Measurements from ENCODE around the gene PIR. TPM values are rescaled to one million over a fixed set of nuclear protein-coding genes. Genes with fewer than 3 reads are reported as not detected.

PIR gene
- total RNA-seq, 1 donor from 2014 or later: 28.8 TPM

DNA sequence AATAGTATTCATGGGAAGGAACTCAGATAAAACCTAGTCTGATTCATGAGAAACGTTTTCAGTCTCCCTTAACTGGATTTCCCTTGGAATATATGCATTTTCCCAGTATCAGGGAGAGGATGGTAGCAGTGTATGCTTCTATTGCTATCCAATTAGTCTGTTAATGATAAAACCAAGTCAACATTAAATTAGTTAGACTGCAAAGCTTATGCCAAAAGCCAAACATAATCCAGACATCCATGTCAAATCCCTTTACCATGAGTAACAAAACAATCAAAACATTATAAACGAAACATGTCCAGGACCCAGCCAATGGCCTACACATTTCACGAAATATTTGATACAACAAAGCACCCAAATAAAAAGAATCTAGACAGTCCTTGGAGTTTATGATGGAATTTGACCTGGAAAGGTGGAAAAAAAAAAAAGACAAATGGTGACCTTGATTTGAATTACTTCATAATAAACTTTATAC, 74.4 kb downstream of the PIR start:
- peaks cover 40% of the 10 kb centered on the region for H3K36me3 Mint-ChIP-seq
- DNase-seq (ENCODE audit: low spot score in 2 of 2, unreplicated experiment in 2 of 2): no peak
- TF ChIP-seq, protein P1, sequence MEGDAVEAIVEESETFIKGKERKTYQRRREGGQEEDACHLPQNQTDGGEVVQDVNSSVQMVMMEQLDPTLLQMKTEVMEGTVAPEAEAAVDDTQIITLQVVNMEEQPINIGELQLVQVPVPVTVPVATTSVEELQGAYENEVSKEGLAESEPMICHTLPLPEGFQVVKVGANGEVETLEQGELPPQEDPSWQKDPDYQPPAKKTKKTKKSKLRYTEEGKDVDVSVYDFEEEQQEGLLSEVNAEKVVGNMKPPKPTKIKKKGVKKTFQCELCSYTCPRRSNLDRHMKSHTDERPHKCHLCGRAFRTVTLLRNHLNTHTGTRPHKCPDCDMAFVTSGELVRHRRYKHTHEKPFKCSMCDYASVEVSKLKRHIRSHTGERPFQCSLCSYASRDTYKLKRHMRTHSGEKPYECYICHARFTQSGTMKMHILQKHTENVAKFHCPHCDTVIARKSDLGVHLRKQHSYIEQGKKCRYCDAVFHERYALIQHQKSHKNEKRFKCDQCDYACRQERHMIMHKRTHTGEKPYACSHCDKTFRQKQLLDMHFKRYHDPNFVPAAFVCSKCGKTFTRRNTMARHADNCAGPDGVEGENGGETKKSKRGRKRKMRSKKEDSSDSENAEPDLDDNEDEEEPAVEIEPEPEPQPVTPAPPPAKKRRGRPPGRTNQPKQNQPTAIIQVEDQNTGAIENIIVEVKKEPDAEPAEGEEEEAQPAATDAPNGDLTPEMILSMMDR (IDR thresholded peaks at IDR 0.05; ENCODE audit: unreplicated experiment): no peak
- H3K27me3 Mint-ChIP-seq (ENCODE audit: low read depth): no peaks in the 10 kb centered on the region
- no peak overlapping the region for H3K4me3 Mint-ChIP-seq
- H3K27ac Mint-ChIP-seq: peak overlapping the region; percentile 7
- peaks cover 35% of the 10 kb centered on the region for H3K9me3 Mint-ChIP-seq
- peaks cover 7% of the 10 kb centered on the region for H3K4me1 Mint-ChIP-seq

DNA sequence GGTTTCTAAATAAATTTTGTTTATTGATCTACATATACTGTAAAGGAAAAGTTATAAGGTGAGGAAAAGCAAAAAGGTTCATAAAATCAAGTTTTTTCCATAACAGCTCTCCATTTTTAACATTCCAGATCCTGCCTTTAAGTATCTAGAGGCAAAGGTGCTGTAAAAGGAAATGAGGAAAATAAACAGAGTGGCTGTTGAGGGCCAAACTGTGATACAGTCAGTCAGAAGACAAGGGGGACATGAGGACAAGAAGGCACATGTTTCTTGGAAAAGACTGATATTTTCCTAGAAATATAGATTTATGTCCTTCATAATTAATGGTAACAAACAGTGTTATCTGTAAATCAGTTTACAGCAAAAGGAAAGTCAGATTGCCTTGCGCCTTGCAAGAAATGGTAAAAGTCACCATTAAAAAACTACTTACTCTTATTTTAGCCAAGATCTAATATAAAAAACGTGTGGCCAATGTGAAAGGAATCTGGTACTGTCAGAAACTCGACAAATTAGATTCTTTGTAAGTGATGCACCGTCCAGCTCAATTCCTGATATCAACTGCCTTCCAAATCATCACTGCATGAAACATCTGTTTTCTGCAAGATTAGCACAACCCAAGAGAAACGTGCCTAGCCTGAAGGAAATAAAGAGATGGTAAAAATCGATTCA, 75.0 kb downstream of the PIR start:
- H3K9me3 Mint-ChIP-seq: peaks cover 32% of the 10 kb centered on the region
- DNase-seq (ENCODE audit: low spot score in 2 of 2, unreplicated experiment in 2 of 2): no peak
- H3K4me1 Mint-ChIP-seq: peaks cover 7% of the 10 kb centered on the region
- TF ChIP-seq, protein P1 (IDR thresholded peaks at IDR 0.05; ENCODE audit: unreplicated experiment): no peak
- H3K4me3 Mint-ChIP-seq: no peak overlapping the region
- H3K27ac Mint-ChIP-seq: peak overlapping the region; percentile 7
- H3K27me3 Mint-ChIP-seq (ENCODE audit: low read depth): no peaks in the 10 kb centered on the region
- H3K36me3 Mint-ChIP-seq: peaks cover 36% of the 10 kb centered on the region

DNA sequence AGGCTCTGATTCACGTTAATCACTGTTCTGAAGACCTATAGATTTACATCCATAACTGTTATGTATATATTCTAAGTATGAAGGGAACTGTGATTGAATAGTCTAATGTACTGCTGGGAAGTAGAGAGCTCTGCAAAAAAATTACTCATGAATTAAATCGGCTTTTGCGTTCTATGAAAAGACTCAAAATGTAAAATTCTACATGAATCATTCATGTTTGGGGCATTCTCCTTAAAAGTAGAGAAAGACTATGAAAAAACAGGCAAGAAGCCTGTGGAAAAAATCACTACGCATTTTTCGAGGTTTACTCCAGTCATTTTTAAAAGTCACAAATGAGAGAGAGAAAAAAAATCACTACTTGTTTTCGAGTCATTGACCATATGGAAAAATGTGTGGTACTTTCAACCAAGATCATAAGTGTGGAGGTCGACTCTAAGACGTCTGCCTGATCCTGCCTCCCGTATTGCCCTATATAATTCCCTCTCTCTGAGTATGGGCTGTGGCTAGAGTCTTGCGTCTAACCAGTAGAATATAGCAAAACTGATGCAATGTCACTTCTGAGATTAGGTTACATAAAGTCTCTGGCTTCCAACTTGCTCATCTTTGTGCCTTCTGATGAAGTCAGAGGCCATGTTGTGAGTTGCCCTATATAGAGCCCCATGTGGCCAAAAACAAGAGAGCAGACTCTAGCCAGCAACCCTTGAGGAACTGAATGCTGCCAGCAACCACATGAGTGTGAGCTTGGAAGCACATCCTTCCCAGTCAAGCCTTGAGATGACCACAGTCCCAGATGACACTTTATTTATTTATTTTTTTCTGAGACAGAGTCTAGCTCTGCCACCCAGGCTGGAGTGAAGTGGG, 76.8 kb downstream of the PIR start:
- H3K9me3 Mint-ChIP-seq: peaks cover 19% of the 10 kb centered on the region

DNA sequence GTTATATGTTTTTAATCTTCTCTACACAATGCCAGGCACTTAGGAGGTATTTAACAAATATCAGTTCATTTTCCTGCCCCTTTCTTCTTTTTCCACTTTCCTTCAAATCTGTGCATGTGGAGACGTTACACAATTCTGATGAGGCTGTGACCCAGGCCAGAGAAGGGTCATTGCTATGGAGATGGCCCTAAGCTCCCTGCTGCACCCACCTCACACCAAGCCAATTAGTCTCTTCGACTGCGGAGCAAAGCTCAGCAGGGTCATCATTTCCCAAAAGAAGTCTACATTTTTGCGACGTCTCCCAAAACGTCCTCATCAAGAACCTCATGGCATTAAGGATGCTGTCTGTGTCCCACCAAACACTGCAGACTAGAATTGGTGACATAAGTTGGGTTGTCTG, 80.0 kb downstream of the PIR start:
- Mint-ChIP-seq H3K4me3 (no peak overlapping the region), H3K27ac (no peak overlapping the region), H3K36me3 (peaks cover 17% of the 10 kb centered on the region), H3K9me3 (peaks cover 15% of the 10 kb centered on the region), H3K27me3 (ENCODE audit: low read depth) (no peaks in the 10 kb centered on the region), H3K4me1 (peaks cover 12% of the 10 kb centered on the region)
- TF ChIP-seq, protein P1 (IDR thresholded peaks at IDR 0.05; ENCODE audit: unreplicated experiment): no peak
- no peak for DNase-seq (ENCODE audit: low spot score in 2 of 2, unreplicated experiment in 2 of 2)

More for the DNA sequence above, 76.8 kb downstream of the PIR start:
- peaks cover 7% of the 10 kb centered on the region for H3K4me1 Mint-ChIP-seq
- no peak overlapping the region for H3K27ac Mint-ChIP-seq
- no peak for DNase-seq (ENCODE audit: low spot score in 2 of 2, unreplicated experiment in 2 of 2)
- H3K4me3 Mint-ChIP-seq: no peak overlapping the region
- TF ChIP-seq, protein P1 (IDR thresholded peaks at IDR 0.05; ENCODE audit: unreplicated experiment): no peak
- H3K27me3 Mint-ChIP-seq (ENCODE audit: low read depth): no peaks in the 10 kb centered on the region
- H3K36me3 Mint-ChIP-seq: peaks cover 24% of the 10 kb centered on the region

DNA sequence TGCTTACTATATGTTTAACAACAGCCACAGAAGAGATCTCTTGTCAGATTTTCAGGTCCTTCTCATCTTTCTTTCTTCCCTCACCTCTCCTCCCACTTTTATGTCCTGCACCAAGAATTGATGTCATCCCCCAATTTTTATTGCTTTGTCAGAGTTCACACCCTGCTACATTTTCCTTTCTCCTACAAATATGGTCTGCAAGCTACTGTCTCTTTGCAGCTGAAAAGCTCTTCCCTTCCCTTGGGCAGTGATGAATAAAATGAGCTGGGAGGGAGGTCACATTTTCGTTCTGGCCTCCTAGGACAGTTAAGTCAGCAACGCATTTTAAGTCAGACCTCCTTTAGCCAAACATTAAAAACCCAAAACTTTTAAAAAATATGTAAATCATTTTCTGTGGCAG, 82.2 kb downstream of the PIR start:
- Mint-ChIP-seq H3K4me3 (no peak overlapping the region), H3K27ac (no peak overlapping the region), H3K27me3 (ENCODE audit: low read depth) (no peaks in the 10 kb centered on the region), H3K36me3 (peaks cover 2% of the 10 kb centered on the region), H3K9me3 (peaks cover 1% of the 10 kb centered on the region), H3K4me1 (peaks cover 10% of the 10 kb centered on the region)
- DNase-seq (ENCODE audit: low spot score in 2 of 2, unreplicated experiment in 2 of 2): no peak
- TF ChIP-seq, protein P1 (IDR thresholded peaks at IDR 0.05; ENCODE audit: unreplicated experiment): no peak
